ENCODE results near the gene HOXA3. TPM values are rescaled to one million over a fixed set of nuclear protein-coding genes. Genes with fewer than 3 reads are reported as not detected.

Gene HOXA3
- total RNA-seq, 1 experiment from 2014 or later = not detected

- peaks cover 97% of the 10 kb centered on the region for H3K27me3 ChIP-seq (ENCODE audit: insufficient read depth, low read length)
- Mint-ChIP-seq H3K9me3 (peaks cover 1 to 7% of the 10 kb centered on the region in 2 experiments; a peak in 2 of 5 replicates), H3K27me3 (ENCODE audit: low read depth) (peaks cover 98% of the 10 kb centered on the region), H3K36me3 (ENCODE audit: insufficient read depth in 1 of 3, low read depth in 3 of 3) (peaks cover 0 to 5% (median 0%) of the 10 kb centered on the region in 3 experiments; a peak in 1 of 7 replicates), H3K4me1 (peaks cover 0 to 10% of the 10 kb centered on the region in 2 experiments; a peak in 1 of 4 replicates), H3K4me3 (no peak overlapping the region), H3K27ac (no peak overlapping the region)
- no peaks in the 10 kb centered on the region for H3K9me3 ChIP-seq (ENCODE audit: control insufficient read depth, low read depth, low read length)
- no peaks in the 10 kb centered on the region for H3K23me2 ChIP-seq (ENCODE audit: insufficient read length, low read depth, low read length, poor library complexity, severe bottlenecking)
- H3K18ac ChIP-seq (ENCODE audit: insufficient read length, low read depth, low read length) = no peak overlapping the region
- H3K4me1 ChIP-seq (ENCODE audit: insufficient read depth, low read length) = no peaks in the 10 kb centered on the region
- no peak overlapping the region for H4K5ac ChIP-seq (ENCODE audit: insufficient read length, low read depth, low read length)
- no peak overlapping the region for H2BK120ac ChIP-seq (ENCODE audit: low read depth, low read length, poor library complexity, severe bottlenecking)
- no peak overlapping the region for H2BK20ac ChIP-seq (ENCODE audit: low read depth, low read length, poor library complexity, severe bottlenecking)
- no peak overlapping the region for H2AFZ ChIP-seq (ENCODE audit: low read length)
- H2AK5ac ChIP-seq (ENCODE audit: insufficient read length, low read length) = no peak overlapping the region
- H3K56ac ChIP-seq (ENCODE audit: insufficient read length, low read depth, low read length) = no peak overlapping the region
- no peak overlapping the region for H3K23ac ChIP-seq (ENCODE audit: insufficient read length, low read depth, low read length)
- no peak overlapping the region for H3K9ac ChIP-seq (ENCODE audit: extremely low read depth, insufficient read length, low read length)
- peaks cover 2% of the 10 kb centered on the region for H4K20me1 ChIP-seq (ENCODE audit: control insufficient read depth, insufficient read depth, insufficient read length)
- H3K14ac ChIP-seq (ENCODE audit: insufficient read depth, low read length) = no peak overlapping the region
- H3K4me2 ChIP-seq (ENCODE audit: insufficient read depth, insufficient read length, low read length) = no peak overlapping the region
- no peaks in the 10 kb centered on the region for H3K79me1 ChIP-seq (ENCODE audit: insufficient read depth, low read depth, low read length, poor library complexity, severe bottlenecking)
- no peak overlapping the region for H4K91ac ChIP-seq (ENCODE audit: insufficient read length, low read depth, low read length)
- no peak overlapping the region for H2BK12ac ChIP-seq (ENCODE audit: insufficient read length, low read depth, low read length)
- no peak overlapping the region for H3T11ph ChIP-seq (ENCODE audit: low read length)
- H2BK15ac ChIP-seq (ENCODE audit: low read depth, low read length) = no peak overlapping the region
- no peak for DNase-seq
- H3K4ac ChIP-seq (ENCODE audit: low read depth, low read length) = no peak overlapping the region
- H3K27ac ChIP-seq (ENCODE audit: insufficient read length, low read depth, low read length) = no peak overlapping the region
- no peak overlapping the region for H2BK5ac ChIP-seq (ENCODE audit: insufficient read length, low read length)
- H4K8ac ChIP-seq (replicated peaks; ENCODE audit: insufficient read length, low read depth, low read length) = no peak overlapping the region
- no CpG with 5 or more reads among the region's 3 CpGs for WGBS (ENCODE audit: extremely low coverage, insufficient read length, low lambda C conversion rate)
- no peak for TF ChIP-seq CTCF (conservative IDR thresholded peaks at IDR 0.05)
- H3K79me2 ChIP-seq (ENCODE audit: insufficient read depth, low read length) = no peaks in the 10 kb centered on the region
These were observed 33.8 kb downstream of the HOXA3 start for GRCh38 chr7:27118580-27118979.

All from H9 (cell line).